GM18502 (cell line): ENCODE data around the gene ONECUT1.
"Not testable (repeated sequence)": the region's sequence is repeated elsewhere in the genome, so short reads cannot be mapped to it uniquely, and the experiment has no call there.

Experiments used
- ATAC-seq: cut with Tn5 transposase; IDR thresholded peaks from one replicate; pipeline ENCODE4 v1.9.1; 2021; ENCODE audit warnings: mild to moderate bottlenecking; ENCODE audit not compliant: unreplicated experiment, poor library complexity

The ONECUT1 gene

DNA sequence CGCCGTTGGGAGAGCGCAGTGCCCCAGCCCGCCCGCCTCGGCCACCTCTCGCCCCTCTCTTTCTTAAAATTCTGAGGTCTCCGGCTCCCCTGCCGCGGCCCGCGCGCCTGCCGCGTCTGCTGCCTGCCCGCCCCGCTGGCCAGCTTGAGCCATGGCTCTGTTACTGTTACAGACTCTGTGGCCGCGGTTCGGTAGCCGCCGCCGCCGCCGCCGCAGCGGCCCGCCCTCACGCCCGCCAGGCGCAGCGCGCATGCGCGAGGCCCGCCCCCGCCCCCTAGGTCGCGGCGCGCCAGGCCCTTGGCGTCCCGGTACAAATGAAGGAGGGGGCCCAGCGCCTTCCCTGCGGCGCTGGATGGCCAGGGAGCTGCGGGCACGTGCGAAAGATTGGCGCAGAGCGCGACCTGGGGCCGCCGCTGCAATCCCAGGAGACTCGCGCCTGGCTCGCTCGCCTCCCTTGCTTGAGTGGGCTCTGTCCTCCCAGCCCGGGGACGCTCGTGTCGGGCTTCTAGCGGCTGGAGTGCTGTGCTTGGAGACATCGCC is at the start of gene ONECUT1:
Gene ONECUT1, minus strand, starts transcription at position 168 of the 540 bp plus-strand sequence. CDS start 452 bp downstream, outside the sequence.
- peak; percentile 79 for ATAC-seq

DNA sequence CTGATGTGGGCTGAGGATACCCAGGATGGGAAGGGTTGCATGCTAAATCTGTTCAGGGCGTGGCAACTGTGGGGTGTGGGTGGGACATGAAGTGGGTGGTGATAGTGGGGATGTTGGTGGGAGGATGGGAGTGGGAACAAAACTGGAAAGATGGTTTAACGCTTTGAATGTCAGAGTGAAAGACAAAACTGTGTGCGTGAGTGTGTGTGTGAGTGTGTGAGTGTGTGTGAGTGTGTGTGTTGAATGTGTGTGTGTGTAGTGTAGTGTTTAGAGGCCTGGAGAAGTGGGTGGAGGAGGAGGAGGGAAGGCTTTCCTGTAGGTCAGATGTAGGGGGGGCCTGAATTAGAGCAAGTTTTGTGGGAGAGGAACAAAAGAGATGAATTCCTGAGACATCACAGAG is 44.2 kb upstream of the ONECUT1 start:
- no peak for ATAC-seq

DNA sequence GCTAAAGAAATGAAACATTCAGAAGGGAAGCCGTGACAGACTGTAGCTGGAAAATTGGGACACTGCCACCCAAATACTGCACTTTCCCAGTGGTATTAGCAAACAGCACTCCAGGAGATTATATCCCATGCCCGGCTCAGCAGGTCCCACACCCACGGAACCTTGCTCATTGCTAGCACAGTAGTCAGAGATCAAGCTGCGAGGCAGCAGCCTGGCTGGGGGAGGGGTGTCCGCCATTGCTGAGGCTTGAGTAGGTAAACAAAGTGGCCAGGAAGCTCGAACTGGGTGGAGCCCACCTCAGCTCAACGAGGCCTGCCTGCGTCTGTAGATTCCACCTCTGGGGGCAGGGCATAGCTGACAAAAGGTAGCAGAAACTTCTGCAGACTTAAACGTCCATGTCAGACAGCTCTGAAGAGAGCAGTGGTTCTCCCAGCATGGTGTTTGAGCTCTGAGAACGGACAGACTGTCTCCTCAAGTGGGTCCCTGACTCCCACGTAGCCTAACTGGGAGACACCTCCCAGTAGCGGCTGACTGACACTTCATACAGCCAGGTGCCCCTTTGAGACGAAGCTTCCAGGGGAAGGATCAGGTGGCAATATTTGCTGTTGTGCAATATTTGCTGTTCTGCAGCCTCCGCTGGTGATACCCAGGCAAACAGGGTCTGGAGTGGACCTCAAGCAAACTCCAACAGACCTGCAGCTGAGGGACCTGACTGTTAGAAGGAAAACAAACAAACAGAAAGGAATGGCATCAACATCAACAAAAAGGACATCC is 34.2 kb upstream of the ONECUT1 start:
- not testable (repeated sequence) for ATAC-seq

DNA sequence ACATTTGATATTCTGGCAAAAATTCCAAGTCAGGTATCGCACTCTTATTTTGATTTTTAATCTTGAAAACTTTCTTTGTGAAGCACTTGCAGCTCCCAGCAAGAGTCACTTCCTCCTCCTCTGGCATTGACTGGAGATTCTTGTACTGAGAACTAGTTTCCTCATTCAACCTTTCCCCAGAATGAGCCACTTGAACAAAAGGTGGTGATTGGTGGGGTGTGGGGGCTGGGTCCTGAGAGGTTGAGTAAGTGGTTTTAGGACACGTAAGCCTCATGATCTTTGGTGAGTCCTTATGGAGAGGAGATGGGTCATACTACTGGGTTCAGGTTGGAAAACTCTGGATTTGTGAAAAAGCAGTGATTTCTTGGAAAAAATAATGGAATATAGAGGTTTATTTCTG is 32.3 kb upstream of the ONECUT1 start:
- no peak for ATAC-seq

DNA sequence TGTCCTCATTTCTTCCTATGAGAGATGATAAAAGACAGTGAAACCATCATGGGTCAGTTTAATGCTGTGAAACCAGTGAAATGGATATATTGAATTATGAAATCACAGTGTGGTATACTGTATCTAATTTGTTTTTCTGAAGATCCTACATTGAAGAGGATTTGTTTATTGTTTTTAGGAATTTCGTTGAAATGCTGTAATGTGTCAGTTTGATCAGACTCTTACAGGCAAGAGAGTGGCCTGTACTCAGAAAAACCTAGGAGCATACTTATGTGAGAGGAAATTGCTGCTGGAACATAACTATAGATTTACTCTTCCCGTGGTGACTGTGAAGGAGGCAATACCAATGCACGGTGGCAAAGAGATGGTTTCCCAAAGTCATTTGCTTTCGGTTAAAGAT is 29.1 kb upstream of the ONECUT1 start:
- ATAC-seq, result no peak

DNA sequence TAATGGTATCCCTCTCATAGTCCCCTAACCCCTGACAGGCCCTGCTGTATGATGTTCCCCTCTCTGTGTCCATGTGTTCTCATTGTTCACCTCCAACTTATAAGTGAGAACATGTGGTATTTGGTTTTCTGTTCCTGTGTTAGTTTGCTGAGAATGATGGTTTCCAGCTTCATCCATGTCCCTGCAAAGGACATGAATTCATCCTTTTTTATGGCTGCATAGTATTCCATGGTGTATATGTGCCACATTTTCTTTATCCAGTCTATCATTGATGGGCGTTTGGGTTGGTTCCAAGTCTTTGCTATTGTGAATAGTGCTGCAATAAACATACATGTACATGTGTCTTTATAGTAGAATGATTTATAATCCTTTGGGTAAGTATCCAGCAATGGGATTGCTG is 25.8 kb upstream of the ONECUT1 start:
- ATAC-seq, result not testable (repeated sequence)

DNA sequence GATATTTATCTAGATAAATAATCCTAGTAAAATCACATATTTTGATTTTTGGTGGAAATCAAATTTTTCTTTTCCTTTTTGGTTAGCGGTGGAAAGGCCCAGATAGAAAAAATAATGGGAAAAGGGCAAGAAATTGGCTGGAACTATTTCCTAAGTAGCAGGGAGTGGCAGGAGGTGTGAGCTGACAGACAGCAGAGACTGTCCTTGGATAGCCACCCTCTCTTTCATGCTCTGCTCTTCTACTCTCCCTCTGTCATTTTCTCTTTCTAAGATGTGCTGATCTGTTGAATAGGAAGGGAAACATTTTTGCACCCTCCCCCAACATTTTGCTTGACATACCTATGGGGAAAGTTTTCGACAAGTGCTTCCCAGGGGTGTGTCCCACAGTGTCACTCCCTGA is 18.9 kb upstream of the ONECUT1 start:
- no peak for ATAC-seq

DNA sequence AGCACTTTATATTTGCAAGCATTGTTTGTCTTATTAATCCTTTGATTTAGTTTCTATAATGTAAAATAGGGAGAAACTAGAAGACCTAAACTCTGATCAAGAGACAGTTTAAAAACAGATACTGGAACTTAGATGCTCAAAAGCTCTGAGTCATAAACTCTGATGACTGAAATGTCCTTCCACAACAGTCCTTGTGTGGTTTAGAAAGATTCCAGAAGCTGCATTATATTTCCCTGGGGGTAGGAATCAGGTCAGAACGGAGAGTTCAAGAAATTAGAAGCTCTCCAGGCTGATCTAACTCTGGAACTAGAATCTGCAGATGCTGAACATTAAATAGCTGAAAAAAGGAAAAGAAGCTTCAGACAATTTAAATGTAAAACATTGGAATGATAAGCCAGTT is 18.3 kb upstream of the ONECUT1 start:
- no peak for ATAC-seq

DNA sequence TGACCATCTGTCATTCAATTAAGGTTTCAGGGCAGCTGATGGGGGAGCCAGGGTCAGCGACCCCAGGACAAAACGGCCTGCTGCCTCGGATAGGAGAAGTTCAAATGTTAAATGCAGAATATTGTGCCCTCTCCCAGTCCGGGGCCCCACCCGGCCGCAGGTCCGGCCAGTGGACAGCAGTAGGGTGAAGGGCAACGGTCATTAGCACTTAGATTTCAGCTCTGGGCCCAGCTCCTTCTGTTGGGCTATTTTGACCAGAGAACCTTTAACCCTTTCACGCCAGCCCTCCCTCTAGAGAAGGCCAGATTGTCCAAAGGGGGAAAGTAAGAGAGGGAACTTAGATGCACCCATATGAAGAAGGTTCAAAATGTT is 16.1 kb upstream of the ONECUT1 start:
- no peak for ATAC-seq

DNA sequence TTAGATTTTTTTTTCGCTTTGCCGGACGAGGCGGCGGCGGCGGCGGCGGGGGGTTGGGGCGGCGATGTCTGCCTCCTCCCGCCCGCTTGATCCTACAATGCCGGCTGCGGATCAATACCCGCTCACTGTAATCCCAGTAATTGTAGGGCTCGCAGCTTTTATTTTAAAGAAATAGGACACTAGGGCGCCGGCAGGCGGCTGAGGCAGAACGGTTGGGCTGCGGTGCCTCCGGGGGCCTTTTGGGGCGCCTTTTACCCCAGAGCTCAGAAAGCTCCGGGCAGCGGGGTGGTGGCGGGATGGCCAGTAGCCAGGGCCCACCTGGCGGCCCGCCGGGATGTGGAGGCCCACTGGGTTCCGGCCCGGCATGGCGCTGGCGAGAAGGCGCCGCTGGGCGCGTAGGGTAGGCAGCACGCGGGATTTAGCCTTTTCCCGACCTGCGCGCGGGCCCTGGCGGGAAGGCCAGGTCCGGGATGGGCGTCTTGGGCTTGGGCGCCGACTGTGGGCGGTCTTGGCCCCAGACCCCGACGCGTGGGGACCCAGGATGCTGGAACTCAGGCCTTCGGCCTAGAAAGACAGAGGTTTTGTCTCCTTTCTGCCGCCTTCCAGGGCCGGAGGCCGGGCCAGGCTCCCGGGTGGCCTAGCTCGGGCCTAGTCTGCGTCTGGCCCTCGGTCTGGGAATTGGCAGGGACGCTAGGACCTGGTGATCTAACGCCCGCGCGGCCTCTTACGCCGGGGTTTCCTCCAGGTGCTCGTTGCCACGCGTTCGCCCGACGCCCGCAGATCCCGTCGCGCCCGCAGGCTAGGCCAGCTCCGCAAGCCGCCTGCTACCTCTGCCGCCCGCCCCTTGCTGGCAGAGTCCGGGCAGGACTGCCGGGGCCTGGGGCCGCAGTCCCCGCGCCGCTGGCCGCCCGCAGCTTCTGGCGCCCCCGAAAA is 15.5 kb upstream of the ONECUT1 start:
- no peak for ATAC-seq

DNA sequence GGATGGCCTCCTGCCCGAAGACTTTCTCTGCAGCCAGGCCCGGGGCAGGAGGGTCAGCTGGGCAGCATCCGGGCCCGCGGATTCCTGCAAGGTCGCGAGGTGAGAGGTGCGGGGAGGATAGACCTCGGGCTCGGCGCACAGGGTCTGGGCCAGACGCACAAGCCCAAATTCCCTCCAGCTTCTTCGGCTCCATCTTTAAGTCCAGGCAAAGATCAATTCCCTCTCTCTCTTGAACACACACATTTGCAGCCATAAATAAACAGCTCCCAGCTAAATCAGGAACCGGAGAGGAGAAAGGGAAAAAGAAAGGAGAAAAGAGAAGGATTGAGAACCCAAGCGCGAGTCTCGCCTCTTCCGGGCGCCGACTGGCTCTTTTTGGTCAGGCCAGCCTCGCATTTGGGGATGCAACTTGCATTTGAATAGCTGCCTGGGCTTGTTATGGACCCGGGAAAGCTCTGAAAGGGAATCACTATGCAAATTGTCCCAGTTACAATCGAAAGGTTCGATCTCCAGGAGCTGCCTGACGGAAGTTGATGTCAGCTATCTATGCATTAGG is 14.5 kb upstream of the ONECUT1 start:
- ATAC-seq, result no peak

DNA sequence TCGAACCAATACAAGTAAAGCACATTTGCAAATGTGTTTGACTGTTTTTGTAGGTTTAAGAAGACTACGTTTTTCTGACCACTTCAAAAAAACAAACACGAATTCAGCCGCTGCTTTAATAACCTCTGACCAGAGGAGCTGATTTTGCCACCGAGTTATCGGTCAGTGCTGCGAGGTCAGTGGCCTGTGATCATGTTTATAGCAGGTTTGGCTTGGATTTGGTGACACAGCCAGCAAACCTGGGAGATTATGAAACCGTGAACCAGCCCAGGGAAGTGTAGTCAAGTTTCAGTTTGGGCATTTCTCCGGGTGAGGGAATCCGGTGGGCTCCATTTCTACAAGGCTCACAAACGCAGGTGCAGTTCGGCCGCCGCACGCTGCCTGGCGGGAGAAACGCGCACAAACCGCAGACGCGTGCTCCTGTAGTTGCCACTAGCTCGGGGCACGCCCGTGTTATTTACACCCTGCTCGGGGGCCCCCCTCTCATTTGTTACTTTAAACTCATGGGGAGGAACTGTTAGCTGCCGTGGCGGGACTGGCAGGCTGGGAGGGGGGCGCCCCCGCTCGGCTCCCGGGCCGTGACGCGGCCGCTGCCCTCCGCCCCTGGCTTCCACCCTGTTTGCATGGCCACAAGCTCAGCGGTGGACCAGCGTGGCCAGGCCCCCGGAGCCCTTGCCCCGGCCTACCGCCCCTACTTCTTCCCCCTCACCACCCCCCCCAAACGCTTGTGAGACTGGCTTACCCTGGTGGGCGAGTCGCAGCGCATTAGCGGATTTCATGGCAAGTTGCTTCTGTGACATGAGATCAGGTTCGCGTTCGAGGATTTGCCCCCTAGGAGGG is 13.6 kb upstream of the ONECUT1 start:
- ATAC-seq, result no peak

DNA sequence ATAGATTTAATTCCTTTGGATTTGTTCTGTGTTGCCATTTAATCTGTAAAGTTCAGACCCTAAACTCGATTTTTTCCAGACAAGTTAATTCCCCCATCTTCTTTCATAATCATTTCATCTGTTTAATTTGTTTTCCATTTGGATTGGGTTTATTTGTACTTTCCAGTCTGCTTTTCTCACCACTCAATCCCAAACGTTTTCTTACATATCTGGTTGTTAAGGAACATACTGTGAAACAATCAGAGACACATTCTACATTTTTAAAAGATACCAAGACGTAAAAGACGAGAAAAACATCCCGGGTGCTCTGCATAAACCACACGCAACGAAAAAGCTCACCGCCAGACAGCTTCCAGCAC is 13.0 kb upstream of the ONECUT1 start:
- no peak for ATAC-seq

DNA sequence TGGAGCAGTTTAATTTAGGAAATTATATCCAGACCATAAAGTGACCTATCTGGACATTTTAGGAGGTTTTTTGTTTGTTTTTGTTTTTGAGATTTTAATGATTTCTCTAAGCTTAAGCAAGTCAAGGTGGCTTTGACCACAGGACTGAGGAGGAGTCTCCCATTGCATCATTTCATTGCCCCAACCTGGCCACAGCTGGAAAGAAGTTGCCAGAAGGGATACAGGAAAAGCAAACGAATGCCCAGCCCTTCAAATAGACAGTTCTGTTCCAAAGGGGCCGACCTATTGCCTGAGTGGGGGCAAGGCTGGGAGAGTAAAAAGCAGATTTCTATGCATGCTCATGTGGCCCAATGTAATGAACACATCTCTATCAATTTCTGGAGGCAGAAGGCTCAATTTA is 12.0 kb upstream of the ONECUT1 start:
- ATAC-seq, result no peak

DNA sequence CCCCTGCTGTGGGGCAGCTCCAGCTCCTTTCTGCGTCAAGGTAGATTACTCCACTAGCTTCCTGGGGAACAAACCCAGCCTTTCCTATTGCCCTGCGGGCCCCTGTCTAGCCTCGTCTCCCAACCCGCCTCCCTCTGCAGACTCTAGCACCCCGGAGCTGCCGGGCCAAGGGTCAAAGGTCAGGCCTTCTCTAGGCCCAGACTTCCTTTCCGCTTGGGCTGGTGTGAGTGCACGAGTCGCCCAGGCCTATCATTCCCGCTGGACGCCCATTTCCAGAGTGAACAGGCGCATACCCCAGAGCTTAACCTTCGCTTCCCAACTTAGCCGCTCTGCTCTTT is 11.6 kb upstream of the ONECUT1 start:
- ATAC-seq, result no peak

DNA sequence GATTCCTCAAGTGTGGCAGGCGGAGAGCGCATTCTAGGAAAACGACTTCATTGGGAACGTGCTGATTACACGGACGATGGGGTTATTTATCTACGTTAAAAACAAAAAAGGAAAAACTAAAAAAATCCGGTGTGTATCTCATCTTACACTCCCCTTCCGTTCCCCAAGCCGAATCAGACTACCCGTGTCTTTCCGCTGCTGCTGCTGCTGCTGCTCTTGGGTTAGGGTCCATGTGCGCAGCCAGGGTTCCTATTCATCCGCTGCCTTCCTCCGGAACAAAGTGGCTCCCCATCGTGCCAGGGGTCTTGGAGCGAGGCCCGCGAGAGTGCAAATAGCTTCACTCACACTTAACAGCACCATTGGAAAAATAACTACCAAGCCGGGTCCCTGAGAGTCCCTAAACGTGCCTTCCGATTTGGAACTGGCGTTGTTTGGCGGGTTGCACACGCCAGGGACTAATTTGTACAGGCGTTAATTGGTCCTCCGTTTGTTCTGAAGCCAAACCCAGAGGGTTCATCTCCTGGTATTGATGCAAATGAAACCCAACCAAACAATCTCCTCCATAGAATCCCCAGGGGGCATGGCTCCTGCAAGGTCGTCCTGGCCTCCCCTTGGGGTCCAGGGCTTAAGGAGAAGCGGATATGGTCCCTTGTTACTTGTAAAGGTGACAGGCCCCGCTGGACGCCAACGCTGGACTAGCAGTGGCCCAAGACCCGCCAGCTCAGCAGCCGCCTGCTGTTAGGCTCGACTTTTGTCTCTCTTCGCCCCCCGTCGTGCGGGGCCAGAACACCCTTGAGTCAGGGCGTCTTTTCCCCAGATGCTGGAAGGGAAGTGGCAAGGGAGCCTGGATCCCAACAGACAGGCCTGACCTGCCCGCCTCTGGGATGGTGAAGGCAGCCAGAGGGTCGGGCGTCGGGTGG is 11.0 kb upstream of the ONECUT1 start:
- ATAC-seq, result no peak

DNA sequence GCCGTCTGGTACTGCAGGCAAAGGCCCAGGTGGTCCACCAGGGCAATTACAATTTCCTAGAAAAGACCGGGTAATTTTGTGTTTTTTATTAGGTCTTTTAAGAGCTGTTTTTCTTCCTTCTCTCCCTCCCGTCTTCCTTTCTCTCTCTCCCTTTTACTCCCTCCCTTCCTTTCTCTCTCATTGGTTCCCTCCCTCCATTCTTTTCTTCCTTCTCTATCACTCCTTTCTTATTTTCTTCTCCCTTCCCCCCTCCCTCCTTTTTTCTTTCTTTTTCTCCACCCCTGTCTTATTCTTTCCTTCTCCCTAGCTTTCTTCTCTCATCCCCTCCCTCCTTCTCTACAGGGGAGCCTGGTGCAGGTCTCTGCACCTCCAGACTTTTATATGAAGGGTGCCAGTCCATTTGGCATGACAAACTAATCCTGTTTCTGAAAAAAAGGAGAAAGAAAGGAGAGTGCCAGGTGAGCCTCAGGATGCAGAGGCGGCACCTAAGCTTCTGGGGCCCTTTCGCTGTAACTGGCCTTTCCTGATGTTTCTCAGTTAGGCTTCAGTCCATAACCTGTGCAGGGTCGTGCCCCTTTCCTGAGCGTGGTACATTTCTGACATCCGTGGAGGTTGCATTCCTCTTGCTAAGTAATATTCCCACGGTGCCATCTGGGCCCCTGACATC is 9.1 kb upstream of the ONECUT1 start:
- no peak for ATAC-seq

DNA sequence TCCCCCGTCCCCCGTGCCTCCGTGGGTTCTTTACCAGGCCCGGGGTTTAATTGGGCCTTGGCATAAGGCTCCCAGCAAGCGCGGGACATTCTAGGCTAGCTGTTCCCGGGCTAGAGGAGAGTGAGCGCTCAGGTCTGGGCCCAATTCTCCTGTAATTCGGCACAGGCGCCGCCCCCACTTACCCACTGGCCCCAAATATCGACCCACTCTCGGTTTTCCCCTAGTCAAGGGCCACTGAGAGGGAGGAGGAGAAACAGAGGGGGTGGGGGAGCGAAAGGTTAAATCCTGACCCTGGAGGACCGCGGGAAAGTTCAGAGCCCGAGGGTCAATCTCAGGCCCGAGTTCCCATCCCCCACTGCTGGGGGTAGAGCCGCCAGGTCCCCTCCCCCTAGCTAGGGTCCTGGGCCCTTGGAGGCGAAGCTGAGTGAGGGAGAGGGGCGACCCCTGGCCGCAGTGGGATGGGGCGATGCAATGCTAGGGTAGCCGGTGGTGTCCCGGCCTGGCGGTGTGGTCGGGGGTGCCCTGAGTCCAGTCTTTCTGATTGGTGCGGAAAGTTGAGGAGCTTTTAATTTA is 8.5 kb upstream of the ONECUT1 start:
- no peak for ATAC-seq
